Bronchial epithelial cell (primary cell): ENCODE measurements around the gene PRDM1. TPM values are rescaled to one million over a fixed set of nuclear protein-coding genes. Genes with fewer than 3 reads are reported as not detected.

Source experiments
- DNase-seq: peaks from one replicate; pipeline ENCODE4 v3.0.0-alpha.2; 2010; ENCODE audit warnings: low read depth
- FAIRE-seq: peaks from 2 replicates; lab custom pipeline; 2011; peaks lifted over from hg19 to GRCh38; lab: Jason Lieb, UNC
- H3K27me3 ChIP-seq: 2 replicates; pipeline ENCODE4 v1.5.1; 2011; ENCODE audit warnings: low read length; ENCODE audit not compliant: control insufficient read depth, insufficient read depth
- H3K36me3 ChIP-seq: 2 replicates; pipeline ENCODE4 v1.5.1; 2011; ENCODE audit warnings: low read length; ENCODE audit not compliant: control insufficient read depth, insufficient read depth
- H3K4me3 ChIP-seq: 2 replicates; pipeline ENCODE4 v1.5.1; 2011; ENCODE audit warnings: mild to moderate bottlenecking, low read depth, low read length, control low read depth
- total RNA-seq: library from RNA; depleted of rRNA; stranded (reverse); fragments of >200 nt; gene quantifications from 2 replicates; pipeline ENCODE4 v1.2.1, GENCODE V29; 2014
- TF ChIP-seq, protein P1 (sequence below): IDR thresholded peaks from 2 replicates; pipeline ENCODE4 v1.5.1; 2011; ENCODE audit warnings: mild to moderate bottlenecking, moderate library complexity, low read length, control low read depth, inconsistent platforms; ENCODE audit not compliant: insufficient read depth, severe bottlenecking

PRDM1 gene
- total RNA-seq, 1 donor from 2014 or later, result 5.3 TPM

DNA sequence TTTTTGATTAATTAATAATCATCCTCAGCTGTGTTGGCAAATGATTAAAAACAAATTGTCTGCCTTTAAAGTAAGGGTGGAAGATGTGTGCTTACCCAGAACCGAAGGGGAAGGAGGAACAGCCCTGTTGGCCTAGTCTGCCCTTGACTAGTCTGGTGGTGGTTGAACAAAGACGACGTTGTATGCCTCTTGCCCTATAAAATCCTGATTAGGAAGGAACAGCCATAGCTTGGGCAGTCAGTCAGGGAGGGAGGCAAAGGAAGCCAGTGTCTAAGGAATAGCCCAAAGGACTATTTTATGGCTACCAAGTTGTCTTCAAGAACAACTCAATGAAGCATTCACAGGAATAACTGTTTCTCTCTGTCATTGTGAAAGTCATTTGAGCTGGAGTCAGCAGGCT lies 70.7 kb downstream of the PRDM1 start:
- DNase-seq (no peak), FAIRE-seq (peak; percentile 23)
- TF ChIP-seq, protein P1, sequence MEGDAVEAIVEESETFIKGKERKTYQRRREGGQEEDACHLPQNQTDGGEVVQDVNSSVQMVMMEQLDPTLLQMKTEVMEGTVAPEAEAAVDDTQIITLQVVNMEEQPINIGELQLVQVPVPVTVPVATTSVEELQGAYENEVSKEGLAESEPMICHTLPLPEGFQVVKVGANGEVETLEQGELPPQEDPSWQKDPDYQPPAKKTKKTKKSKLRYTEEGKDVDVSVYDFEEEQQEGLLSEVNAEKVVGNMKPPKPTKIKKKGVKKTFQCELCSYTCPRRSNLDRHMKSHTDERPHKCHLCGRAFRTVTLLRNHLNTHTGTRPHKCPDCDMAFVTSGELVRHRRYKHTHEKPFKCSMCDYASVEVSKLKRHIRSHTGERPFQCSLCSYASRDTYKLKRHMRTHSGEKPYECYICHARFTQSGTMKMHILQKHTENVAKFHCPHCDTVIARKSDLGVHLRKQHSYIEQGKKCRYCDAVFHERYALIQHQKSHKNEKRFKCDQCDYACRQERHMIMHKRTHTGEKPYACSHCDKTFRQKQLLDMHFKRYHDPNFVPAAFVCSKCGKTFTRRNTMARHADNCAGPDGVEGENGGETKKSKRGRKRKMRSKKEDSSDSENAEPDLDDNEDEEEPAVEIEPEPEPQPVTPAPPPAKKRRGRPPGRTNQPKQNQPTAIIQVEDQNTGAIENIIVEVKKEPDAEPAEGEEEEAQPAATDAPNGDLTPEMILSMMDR, result no peak
- H3K27me3 ChIP-seq, result no peaks in the 10 kb centered on the region
- H3K4me3 ChIP-seq, result no peak overlapping the region
- no peaks in the 10 kb centered on the region for H3K36me3 ChIP-seq

DNA sequence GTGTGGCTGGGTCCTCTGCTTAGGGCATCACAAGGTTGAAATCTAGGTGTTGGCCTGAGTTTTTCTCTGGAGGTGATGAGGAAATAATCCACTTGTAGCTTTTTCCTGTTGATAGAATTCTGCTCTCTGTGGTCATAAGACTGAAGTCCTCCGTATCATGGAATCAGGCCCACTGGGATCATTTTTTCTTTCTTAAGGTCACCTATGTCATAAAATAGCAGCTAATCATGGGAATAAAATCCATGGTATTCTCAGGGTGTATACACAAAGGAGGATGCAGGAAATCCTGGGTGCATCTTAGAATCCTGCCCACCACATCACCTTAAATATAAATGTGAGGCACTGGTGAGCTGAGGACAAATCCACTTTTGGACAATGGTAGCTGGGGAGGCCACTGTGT lies 72.7 kb downstream of the PRDM1 start:
- Histone ChIP-seq H3K27me3 (no peaks in the 10 kb centered on the region), H3K4me3 (no peak overlapping the region), H3K36me3 (no peaks in the 10 kb centered on the region)
- FAIRE-seq, result no peak
- TF ChIP-seq, protein P1, result no peak
- DNase-seq, result no peak

Other genes starting within 250 kb of the PRDM1 start
- gene ATG5, start 239.4 kb downstream of the PRDM1 start, total RNA-seq, result 56.6 and 76.0 TPM in 2 replicates